Measurements from ENCODE around the gene MIP. TPM values are rescaled to one million over a fixed set of nuclear protein-coding genes. Genes with fewer than 3 reads are reported as not detected.

MIP gene
- total and polyA plus RNA-seq, 10 of the 15 experiments (the other 5 are each of a cell fraction or from before 2014, with no cell fraction given), result 0.04 to 0.18 (median 0.11) TPM; not detected in 3

DNA sequence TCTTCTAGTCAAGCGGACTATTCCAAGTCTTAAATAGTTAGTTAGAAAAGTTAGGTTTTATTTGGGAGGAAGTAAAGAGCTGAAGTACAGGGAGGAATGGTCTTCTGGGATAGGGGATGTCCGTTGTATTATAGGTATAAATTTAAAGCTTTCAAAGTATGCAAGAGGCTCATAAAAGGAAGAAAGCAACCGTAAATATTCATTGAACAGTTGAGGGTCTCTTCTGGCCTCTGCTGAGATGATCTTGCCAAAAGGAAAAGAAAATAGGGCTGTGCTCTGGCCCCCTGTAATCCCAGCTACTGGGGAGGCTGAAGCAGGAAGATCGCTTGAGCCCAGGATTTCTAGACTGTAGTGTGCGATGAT lies 4.9 kb downstream of the MIP start:
- Histone ChIP-seq H3K9me3 (replicated peaks; ENCODE audit: control insufficient read depth, insufficient read depth, low read length) (no peaks in the 10 kb centered on the region), H3K27me3 (replicated peaks in 1 of 2; ENCODE audit: control insufficient read depth in 2 of 2, insufficient read depth in 2 of 2, low read length in 1 of 2) (no peaks in the 10 kb centered on the region), H3K79me2 (ENCODE audit: control insufficient read depth, insufficient read depth, low read length) (peaks cover 10% of the 10 kb centered on the region), H4K20me1 (ENCODE audit: control insufficient read depth, insufficient read depth) (no peaks in the 10 kb centered on the region), H3K4me2 (ENCODE audit: control insufficient read depth, insufficient read depth) (peak overlapping the region; percentile 97), H3K4me3 (peak overlapping the region; percentile 91), H2AFZ (ENCODE audit: control insufficient read depth, low read depth, low read length) (peak overlapping the region; percentile 99), H3K27ac (ENCODE audit: control insufficient read depth, insufficient read depth) (peak overlapping the region; percentile 75), H3K36me3 (ENCODE audit: control insufficient read depth in 2 of 2, insufficient read depth in 2 of 2, low read length in 1 of 2) (no peaks in the 10 kb centered on the region), H3K4me1 (ENCODE audit: control insufficient read depth, insufficient read depth, low read length) (no peaks in the 10 kb centered on the region), H3K9ac (ENCODE audit: control insufficient read depth, insufficient read depth, low read length) (peak overlapping the region; percentile 86)
- POLR2A ChIA-PET, result interaction anchor here (0.6 to 7.4 kb wide), 12 partner anchors 11 to 799 kb away, joined by 3 to 63 read pairs (median 4); partner anchors contain the start of genes IL23A and STAT2
- no peak for FAIRE-seq
- intact Hi-C loops (cut with micrococcal nuclease; ENCODE audit: unreplicated experiment) (loop anchor here (5.0 kb wide), 2 partner anchors 87 to 477 kb away; partner anchors contain the start of genes APOF, RAB5B and STAT2), in situ Hi-C loops (cut with MboI) (no loop called here)
- TF ChIP-seq IKZF2 (IDR thresholded peaks at IDR 0.05) (peak in 1 of 2 experiments; percentile 5; a peak in 1 of 4 replicates), KLF5 (IDR thresholded peaks at IDR 0.05; ENCODE audit: partially characterized antibody) (no peak), LARP7 (IDR thresholded peaks at IDR 0.05) (no peak), GATAD2B (conservative IDR thresholded peaks at IDR 0.05; ENCODE audit: low read depth) (no peak)
- TF ChIP-seq, protein P1, sequence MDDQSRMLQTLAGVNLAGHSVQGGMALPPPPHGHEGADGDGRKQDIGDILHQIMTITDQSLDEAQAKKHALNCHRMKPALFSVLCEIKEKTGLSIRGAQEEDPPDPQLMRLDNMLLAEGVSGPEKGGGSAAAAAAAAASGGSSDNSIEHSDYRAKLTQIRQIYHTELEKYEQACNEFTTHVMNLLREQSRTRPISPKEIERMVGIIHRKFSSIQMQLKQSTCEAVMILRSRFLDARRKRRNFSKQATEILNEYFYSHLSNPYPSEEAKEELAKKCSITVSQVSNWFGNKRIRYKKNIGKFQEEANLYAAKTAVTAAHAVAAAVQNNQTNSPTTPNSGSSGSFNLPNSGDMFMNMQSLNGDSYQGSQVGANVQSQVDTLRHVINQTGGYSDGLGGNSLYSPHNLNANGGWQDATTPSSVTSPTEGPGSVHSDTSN (IDR thresholded peaks at IDR 0.05; ENCODE audit: insufficient replicate concordance, low read depth, low read length), result no peak
- TF ChIP-seq, protein P2, sequence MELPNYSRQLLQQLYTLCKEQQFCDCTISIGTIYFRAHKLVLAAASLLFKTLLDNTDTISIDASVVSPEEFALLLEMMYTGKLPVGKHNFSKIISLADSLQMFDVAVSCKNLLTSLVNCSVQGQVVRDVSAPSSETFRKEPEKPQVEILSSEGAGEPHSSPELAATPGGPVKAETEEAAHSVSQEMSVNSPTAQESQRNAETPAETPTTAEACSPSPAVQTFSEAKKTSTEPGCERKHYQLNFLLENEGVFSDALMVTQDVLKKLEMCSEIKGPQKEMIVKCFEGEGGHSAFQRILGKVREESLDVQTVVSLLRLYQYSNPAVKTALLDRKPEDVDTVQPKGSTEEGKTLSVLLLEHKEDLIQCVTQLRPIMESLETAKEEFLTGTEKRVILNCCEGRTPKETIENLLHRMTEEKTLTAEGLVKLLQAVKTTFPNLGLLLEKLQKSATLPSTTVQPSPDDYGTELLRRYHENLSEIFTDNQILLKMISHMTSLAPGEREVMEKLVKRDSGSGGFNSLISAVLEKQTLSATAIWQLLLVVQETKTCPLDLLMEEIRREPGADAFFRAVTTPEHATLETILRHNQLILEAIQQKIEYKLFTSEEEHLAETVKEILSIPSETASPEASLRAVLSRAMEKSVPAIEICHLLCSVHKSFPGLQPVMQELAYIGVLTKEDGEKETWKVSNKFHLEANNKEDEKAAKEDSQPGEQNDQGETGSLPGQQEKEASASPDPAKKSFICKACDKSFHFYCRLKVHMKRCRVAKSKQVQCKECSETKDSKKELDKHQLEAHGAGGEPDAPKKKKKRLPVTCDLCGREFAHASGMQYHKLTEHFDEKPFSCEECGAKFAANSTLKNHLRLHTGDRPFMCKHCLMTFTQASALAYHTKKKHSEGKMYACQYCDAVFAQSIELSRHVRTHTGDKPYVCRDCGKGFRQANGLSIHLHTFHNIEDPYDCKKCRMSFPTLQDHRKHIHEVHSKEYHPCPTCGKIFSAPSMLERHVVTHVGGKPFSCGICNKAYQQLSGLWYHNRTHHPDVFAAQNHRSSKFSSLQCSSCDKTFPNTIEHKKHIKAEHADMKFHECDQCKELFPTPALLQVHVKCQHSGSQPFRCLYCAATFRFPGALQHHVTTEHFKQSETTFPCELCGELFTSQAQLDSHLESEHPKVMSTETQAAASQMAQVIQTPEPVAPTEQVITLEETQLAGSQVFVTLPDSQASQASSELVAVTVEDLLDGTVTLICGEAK (IDR thresholded peaks at IDR 0.05; ENCODE audit: borderline replicate concordance), result peak; percentile 30; the same call in 1 of the 2 replicates
- SMC1A ChIA-PET (ENCODE audit: uncharacterized antibody, unreplicated experiment), result interaction anchor here (1.0 to 3.4 kb wide), 10 partner anchors 10 to 243 kb away, joined by 3 to 37 read pairs (median 8); partner anchors contain the start of genes CNPY2 and STAT2
- CTCF ChIA-PET, result interaction anchor here (0.6 to 6.0 kb wide), 14 partner anchors 12 to 793 kb away, joined by 3 to 89 read pairs (median 6); partner anchors contain the start of genes CNPY2, SMARCC2, STAT2 and ZC3H10
- WGBS (ENCODE audit: insufficient coverage, insufficient replicate concordance, low lambda C conversion rate, missing lambda C conversion rate), result 40% methylated on average over 5 of the region's 5 CpGs
- BruUV-seq (replicated peaks), result TSS peak; percentile 100
- no peak for DNase-seq (ENCODE audit: low read depth, low spot score)
- RAD21 ChIA-PET (ENCODE audit: unreplicated experiment), result interaction anchor here (0.8 to 4.5 kb wide), 9 partner anchors 11 to 711 kb away, joined by 3 to 32 read pairs (median 6); partner anchors contain the start of genes CNPY2, PAN2, RNF41 and STAT2
- ATAC-seq, result no peak

All from GM12878 (cell line).